Tibial artery (tissue), 4 donors: ENCODE data around the gene TLE5.

Experiments
- DNase-seq, 2 donors: peaks; one replicate each; pipeline ENCODE4 v3.0.0-alpha.2; 2019
- H3K27ac ChIP-seq, 2 donors: fragments of 200-600 bp; sonication (generic) in 1 of 2; 1 replicate in 1 of 2; 2 replicates in 1 of 2; pipeline ENCODE4 v1.5.1; 2018 to 2019; ENCODE audit warnings: mild to moderate bottlenecking in 1 of 2
- H3K27me3 ChIP-seq, 2 donors: fragments of 200-600 bp; sonication (generic) in 1 of 2; one replicate each; pipeline versions ENCODE4 v1.5.1 to v1.6.0; 2016 to 2019
- H3K36me3 ChIP-seq, 3 donors: fragments of 200-600 bp; sonication (generic) in 2 of 3; one replicate each; pipeline ENCODE4 v1.5.1; 2016 to 2019; ENCODE audit warnings: mild to moderate bottlenecking in 2 of 3
- H3K4me1 ChIP-seq, 4 donors: fragments of 200-600 bp; sonication (generic) in 2 of 4; 1 replicate in 3 of 4; 2 replicates in 1 of 4; pipeline ENCODE4 v1.5.1; 2016 to 2019
- H3K4me3 ChIP-seq, 2 donors: fragments of 200-600 bp; sonication (generic) in 1 of 2; 1 replicate in 1 of 2; 2 replicates in 1 of 2; pipeline ENCODE4 v1.5.1; 2018 to 2019; ENCODE audit warnings: mild to moderate bottlenecking in 2 of 2
- H3K9me3 ChIP-seq, 3 donors: fragments of 200-600 bp; sonication (generic) in 1 of 3; one replicate each; pipeline ENCODE4 v1.5.1; 2016 to 2019
- intact Hi-C: fragments of 100-400 bp; cut with DNase I; formaldehyde crosslinking; loops from one replicate; pipeline ENCODE4 v1.15.0; 2023; ENCODE audit warnings: low total_unique reads
- TF ChIP-seq, protein P1 (sequence below), 2 experiments: fragments of 200-600 bp in 1 of 2; fragments of 450-650 bp in 1 of 2; IDR thresholded peaks; one replicate each; pipeline ENCODE4 v1.5.1; 2017 to 2019; ENCODE audit warnings: antibody characterized with exemption in 2 of 2, mild to moderate bottlenecking in 1 of 2, moderate library complexity in 1 of 2

The TLE5 gene

DNA sequence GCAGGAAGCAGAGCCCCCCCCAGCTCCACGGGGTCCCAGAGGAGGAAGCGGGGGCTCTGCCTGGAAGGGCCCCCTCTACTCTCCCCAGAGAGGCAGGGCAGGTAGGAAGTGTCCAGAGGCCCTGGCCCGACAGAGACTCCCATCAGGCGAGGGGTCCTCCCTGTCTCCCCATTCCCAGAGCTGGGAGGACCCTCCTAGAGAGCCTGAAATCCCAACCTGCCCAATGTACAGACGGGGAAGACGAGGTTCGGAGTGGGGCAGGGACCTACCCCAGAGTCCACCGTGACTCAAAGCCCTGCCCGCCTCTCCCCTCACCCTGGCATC lies 34.4 kb downstream of the TLE5 start:
- Histone ChIP-seq H3K4me1 (peaks cover 0 to 15% (median 14%) of the 10 kb centered on the region in 4 donors), H3K27ac (no peak overlapping the region), H3K4me3 (peak overlapping the region; percentile 52 to 65), H3K9me3 (no peaks in the 10 kb centered on the region), H3K36me3 (no peaks in the 10 kb centered on the region), H3K27me3 (peaks cover 3 to 74% of the 10 kb centered on the region in 2 donors)
- TF ChIP-seq, protein P1, sequence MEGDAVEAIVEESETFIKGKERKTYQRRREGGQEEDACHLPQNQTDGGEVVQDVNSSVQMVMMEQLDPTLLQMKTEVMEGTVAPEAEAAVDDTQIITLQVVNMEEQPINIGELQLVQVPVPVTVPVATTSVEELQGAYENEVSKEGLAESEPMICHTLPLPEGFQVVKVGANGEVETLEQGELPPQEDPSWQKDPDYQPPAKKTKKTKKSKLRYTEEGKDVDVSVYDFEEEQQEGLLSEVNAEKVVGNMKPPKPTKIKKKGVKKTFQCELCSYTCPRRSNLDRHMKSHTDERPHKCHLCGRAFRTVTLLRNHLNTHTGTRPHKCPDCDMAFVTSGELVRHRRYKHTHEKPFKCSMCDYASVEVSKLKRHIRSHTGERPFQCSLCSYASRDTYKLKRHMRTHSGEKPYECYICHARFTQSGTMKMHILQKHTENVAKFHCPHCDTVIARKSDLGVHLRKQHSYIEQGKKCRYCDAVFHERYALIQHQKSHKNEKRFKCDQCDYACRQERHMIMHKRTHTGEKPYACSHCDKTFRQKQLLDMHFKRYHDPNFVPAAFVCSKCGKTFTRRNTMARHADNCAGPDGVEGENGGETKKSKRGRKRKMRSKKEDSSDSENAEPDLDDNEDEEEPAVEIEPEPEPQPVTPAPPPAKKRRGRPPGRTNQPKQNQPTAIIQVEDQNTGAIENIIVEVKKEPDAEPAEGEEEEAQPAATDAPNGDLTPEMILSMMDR (IDR thresholded peaks at IDR 0.05), result no peak
- no peak for DNase-seq
- intact Hi-C loops, result no loop called here

DNA sequence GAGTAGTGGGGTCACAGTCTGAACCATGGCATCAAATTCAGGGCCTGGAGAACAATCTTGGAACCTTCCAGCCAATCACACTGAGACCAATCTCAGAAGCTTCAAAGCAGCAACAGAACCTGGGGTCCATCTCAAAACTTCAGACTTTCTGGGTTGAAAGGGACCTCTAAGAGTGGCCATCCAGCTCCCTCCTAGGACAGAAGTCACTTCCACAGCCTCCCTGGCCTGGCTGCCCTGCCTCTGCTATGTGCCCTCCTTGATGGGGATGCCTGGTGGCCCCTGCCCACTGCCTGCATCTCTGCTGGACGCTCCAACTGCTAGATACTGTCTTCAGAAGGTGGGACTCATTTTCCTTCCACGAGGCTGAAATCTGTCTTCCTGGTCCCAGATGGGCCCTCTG lies 35.0 kb downstream of the TLE5 start:
- intact Hi-C loops, result no loop called here
- no peaks in the 10 kb centered on the region for H3K36me3 ChIP-seq
- DNase-seq, result no peak
- H3K4me3 ChIP-seq, result no peak overlapping the region
- no peaks in the 10 kb centered on the region for H3K9me3 ChIP-seq
- H3K4me1 ChIP-seq, result peaks cover 0 to 15% (median 14%) of the 10 kb centered on the region in 4 donors
- TF ChIP-seq, protein P1 (IDR thresholded peaks at IDR 0.05), result no peak
- H3K27ac ChIP-seq, result no peak overlapping the region
- H3K27me3 ChIP-seq, result peaks cover 3 to 69% of the 10 kb centered on the region in 2 donors

DNA sequence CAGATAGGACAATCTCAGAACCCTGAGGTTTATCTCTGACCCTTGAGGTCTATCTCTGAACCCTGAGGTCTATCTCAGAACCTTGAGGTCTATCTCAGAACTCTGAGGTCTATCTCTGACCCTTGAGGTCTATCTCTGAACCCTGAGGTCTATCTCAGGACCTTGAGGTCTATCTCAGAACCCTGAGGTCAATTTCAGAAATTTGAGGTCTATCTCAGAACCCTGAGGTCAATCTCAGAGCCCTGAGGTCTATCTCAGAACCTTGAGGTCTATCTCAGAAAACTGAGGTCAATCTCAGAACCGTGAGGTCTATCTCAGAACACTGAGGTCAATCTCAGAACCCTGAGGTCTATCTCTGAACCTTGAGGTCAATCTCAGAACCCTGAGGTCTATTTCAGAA lies 35.5 kb downstream of the TLE5 start:
- H3K4me3 ChIP-seq, result no peak overlapping the region
- peaks cover 3 to 63% of the 10 kb centered on the region in 2 donors for H3K27me3 ChIP-seq
- no peaks in the 10 kb centered on the region for H3K9me3 ChIP-seq
- TF ChIP-seq, protein P1 (IDR thresholded peaks at IDR 0.05), result no peak
- no peak for DNase-seq
- H3K36me3 ChIP-seq, result no peaks in the 10 kb centered on the region
- intact Hi-C loops, result no loop called here
- H3K4me1 ChIP-seq, result peaks cover 0 to 15% (median 14%) of the 10 kb centered on the region in 4 donors
- no peak overlapping the region for H3K27ac ChIP-seq

DNA sequence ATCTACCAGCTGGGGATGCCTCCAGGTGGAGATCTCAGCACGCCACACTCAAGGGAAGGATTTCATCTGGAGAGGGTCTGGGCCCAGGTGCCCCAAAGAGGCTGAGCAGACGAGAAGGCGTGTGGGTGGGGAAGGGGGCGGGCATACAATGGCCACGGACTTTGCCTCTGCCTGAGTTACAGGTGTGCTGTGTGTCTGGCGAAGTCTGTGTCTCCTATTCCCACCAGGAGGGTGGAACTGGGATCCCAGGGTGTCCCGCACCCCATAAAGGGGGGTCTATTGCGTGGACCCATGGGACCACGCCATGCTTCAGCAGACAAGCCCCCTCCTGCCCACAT lies 36.8 kb downstream of the TLE5 start:
- TF ChIP-seq, protein P1 (IDR thresholded peaks at IDR 0.05), result no peak
- Histone ChIP-seq H3K9me3 (no peaks in the 10 kb centered on the region), H3K4me1 (peaks cover 0 to 15% (median 14%) of the 10 kb centered on the region in 4 donors), H3K27me3 (peaks cover 3 to 56% of the 10 kb centered on the region in 2 donors), H3K36me3 (no peaks in the 10 kb centered on the region), H3K27ac (no peak overlapping the region), H3K4me3 (no peak overlapping the region)
- intact Hi-C loops, result no loop called here
- no peak for DNase-seq

DNA sequence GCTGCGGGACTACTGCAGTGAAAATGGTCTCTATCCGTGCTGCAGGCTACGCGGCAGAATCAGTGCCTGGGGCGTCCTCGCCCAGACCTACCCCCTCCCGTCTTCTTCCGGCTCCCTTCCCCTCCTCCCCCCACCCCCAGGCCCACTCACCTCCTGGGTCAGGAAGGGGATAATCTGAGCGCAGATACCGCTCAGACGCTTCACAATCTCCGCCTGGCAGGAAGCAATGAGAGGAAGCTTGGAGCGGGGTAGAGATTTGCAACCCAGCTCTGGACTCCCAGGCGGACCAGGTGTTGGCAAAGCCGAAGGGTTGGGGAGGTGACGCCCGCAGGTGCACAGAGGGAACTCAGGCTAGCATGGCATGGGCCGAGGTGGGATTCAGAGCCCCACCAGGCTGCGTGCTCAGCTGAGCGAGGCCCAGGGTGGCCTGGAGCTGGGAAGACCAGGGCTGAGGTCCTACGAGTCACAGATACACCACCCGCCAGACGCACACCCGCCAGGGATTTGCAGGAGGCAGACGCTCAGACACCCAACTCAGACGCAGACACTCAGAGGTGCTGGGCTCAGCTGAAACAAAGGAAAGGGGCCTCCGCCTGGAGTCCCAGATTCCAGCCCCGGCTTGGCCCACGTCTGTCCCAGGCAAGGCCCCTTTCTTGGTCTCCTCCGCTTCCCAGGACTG lies 37.3 kb downstream of the TLE5 start:
- H3K9me3 ChIP-seq, result no peaks in the 10 kb centered on the region
- no peak overlapping the region for H3K27ac ChIP-seq
- intact Hi-C loops, result no loop called here
- peaks cover 0 to 15% (median 14%) of the 10 kb centered on the region in 4 donors for H3K4me1 ChIP-seq
- H3K4me3 ChIP-seq, result no peak overlapping the region
- TF ChIP-seq, protein P1 (IDR thresholded peaks at IDR 0.05), result no peak
- peaks cover 3 to 53% of the 10 kb centered on the region in 2 donors for H3K27me3 ChIP-seq
- H3K36me3 ChIP-seq, result no peaks in the 10 kb centered on the region
- no peak for DNase-seq

DNA sequence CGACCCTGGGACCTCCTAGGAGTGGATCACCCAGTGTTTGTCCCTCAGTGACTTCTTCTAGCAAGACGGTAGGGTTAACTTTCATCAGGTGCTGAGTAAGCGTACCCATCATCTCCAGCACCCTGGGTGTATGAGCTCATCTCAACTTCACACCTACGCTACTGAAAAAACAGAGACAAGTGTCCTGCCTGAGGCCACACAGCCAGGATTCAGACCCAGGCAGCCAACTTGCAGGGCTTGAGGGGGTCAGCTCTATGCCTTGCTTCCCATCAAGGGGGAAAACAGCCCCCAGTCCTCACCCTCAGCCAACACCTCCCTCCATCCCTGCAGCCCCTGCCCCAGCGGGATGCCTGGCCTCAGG lies 37.8 kb downstream of the TLE5 start:
- Histone ChIP-seq H3K27me3 (peaks cover 2 to 52% of the 10 kb centered on the region in 2 donors), H3K4me1 (peaks cover 0 to 12% (median 12%) of the 10 kb centered on the region in 4 donors), H3K4me3 (no peak overlapping the region), H3K9me3 (no peaks in the 10 kb centered on the region), H3K27ac (no peak overlapping the region), H3K36me3 (peaks cover 0 to 2% (median 0%) of the 10 kb centered on the region in 3 donors)
- no peak for DNase-seq
- intact Hi-C loops, result no loop called here
- TF ChIP-seq, protein P1 (IDR thresholded peaks at IDR 0.05), result no peak
